22Rv1 (cell line): ENCODE measurements around the gene PGC.
"Not testable (repeated sequence)": the region's sequence is repeated elsewhere in the genome, so short reads cannot be mapped to it uniquely, and the experiment has no call there.

Experiments used
- H3K27ac ChIP-seq: fragments of 450-650 bp; 2 replicates; pipeline ENCODE4 v1.5.1; 2017
- CTCF ChIP-seq: fragments of 450-650 bp; IDR thresholded peaks from 2 replicates; pipeline ENCODE4 v1.5.1; 2017; ENCODE audit warnings: mild to moderate bottlenecking
- ZFX ChIP-seq: fragments of 450-650 bp; IDR thresholded peaks from 2 replicates; pipeline ENCODE4 v1.6.1; 2017; ENCODE audit warnings: antibody characterized with exemption, borderline replicate concordance

Gene PGC

GRCh38 chr6:41774841-41775240 lies 27.6 kb upstream of the PGC start:
- TF ChIP-seq CTCF, result no peak
- TF ChIP-seq ZFX, result no peak
- no peak overlapping the region for H3K27ac ChIP-seq

DNA sequence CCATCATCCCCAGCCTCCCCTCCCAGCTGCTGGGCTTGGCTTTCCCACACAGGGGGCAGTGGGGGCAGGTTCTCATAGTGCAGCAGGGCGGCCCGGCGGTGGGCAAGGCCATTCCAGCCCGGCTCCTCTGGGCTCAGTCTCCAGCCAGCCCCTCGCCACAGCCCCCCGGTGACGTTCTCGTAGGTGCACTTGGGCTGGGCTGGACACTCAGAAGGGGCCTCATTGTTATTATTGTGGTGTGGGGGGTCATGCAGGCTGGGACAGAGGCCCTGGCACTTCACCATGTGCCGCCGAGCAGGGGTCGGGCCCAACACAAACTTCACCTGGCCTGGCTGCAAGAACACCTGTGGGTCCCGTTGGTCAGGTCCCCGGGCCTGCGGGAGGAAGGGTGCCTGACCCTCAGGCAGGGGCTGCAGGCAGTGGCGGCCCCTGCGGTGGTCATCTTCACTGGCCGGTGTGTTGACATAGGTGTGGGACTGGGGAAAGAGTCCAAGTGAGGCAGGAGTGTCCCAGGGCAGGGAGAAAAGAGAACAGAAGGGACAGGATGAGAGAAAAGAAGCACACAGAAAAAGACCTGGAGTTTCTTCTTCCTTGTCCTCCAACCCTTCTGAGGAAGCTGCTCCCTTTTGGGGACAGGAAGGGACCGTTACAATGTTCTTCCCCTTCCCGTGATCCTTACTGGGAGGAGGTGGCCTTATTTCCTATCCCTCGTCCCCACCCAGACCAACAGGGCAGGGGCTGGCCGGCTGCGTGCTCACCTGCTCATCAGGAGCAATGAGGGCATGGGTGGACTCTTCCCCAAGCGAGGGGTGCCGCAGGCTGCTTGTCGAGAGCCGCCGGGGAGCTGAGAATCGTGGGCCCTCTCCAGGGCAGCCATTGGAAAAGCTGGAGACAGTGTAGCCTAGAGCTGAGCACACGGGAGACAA lies 24.1 kb upstream of the PGC start:
- no peak for TF ChIP-seq ZFX
- TF ChIP-seq CTCF, result no peak
- no peak overlapping the region for H3K27ac ChIP-seq

- no peak overlapping the region for H3K27ac ChIP-seq
- TF ChIP-seq ZFX, result no peak
- TF ChIP-seq CTCF, result no peak
These were observed 23.3 kb upstream of the PGC start for GRCh38 chr6:41770381-41771057.

DNA sequence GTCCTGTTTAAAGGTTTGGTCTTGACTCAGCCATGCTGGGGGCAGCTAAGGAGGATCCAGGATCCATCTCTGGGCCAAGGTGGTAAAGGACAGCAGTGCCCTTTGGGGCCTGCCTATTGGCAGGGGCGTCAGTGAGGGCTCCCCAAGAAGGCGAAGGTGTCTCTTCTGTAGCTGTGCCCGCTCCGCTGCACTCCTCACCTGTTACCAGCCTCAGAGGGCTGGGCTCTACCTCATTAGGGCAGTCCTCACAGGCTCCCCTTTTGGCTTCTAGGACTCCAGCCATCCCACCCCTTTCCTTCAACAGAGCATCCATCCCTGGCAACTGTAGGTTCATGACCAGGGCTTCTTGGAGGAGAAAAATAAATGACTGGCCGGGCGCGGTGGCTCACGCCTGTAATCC lies 22.2 kb upstream of the PGC start:
- no peak for TF ChIP-seq ZFX
- TF ChIP-seq CTCF, result no peak
- peak overlapping the region; percentile 55; the same call in 1 of the 2 replicates for H3K27ac ChIP-seq

DNA sequence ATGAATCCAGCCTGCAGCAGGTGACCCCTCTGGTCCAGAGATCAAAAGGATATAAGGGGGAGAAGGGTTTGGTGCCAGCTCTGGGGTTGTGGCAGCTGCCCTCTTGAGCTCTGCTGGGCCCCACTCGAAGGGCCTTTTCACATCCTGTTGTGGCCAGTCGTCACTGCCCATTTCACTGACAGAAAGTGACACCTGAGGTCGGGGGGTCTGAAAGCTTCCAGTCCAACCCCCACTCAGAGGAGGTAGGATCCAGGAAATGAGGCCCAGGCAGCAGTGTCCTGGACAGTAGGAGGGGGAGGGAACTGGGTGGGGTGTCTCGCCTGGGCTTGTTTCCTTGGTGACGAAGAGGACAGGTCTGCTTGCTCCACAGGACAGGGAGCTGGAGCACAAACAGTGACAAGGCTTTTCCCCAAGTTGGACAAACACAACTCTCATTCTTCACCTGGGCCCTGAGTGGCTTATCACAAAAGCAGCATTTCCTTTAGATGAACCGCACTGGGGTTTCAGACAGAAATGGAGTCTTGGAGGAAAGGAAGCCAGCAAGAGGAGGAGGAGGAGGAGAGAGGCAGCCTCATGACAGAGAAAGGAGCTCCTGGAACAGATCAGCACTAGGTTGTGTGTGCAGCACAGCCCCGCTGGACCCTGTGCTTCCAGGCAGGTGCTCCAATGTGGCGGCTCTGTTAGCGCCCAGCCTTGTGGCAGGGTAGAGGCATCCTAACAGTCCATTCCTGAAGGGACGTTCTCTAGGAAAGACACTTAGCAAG lies 21.5 kb upstream of the PGC start:
- TF ChIP-seq ZFX (no peak), CTCF (no peak)
- H3K27ac ChIP-seq, result peak overlapping the region; percentile 55

- H3K27ac ChIP-seq, result peak overlapping the region; percentile 55
- no peak for TF ChIP-seq CTCF
- TF ChIP-seq ZFX, result no peak
These were observed 20.1 kb upstream of the PGC start for GRCh38 chr6:41767112-41767833.

- H3K27ac ChIP-seq, result not testable (repeated sequence)
These were observed 19.0 kb upstream of the PGC start for GRCh38 chr6:41766043-41766664.
